NCI-H1092 (cell line): ENCODE results near the gene PRPF38B.
"Not testable (repeated sequence)": the region's sequence is repeated elsewhere in the genome, so short reads cannot be mapped to it uniquely, and the experiment has no call there.

ENCODE experiments used
- DNase-seq: peaks from one replicate; lab custom pipeline; 2025; lab: John Stamatoyannopoulos, UW

The PRPF38B gene

DNA sequence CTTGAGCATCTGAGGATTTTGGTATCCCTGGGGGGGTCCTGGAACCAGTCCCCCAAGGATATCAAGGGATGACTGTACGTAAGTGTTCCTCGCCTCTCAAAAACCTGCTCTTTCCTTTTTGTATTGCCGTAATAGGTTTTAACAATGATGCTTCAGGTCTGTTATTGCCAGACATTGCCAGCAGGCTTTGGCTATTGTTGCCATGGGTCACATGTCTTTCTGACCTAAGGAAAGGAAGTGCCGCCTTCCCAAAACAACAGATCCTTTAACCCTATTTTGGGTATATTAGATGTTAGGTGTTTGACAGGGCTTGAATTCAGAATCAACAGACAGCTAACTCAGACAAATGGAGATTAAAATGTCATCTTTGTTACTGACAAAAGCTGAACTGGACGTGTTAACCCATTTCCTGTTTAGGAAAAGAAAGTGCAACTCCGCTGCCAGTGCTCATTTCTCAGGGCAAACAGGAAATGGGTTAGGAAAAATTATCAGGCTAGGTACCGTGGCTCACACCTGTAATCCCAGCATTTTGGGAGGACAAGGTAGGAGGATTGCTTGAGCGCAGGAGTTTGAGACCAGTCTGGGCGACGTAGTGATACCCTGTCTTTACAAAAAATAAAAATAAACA lies 12.4 kb upstream of the PRPF38B start:
- DNase-seq = no peak

- DNase-seq = not testable (repeated sequence)
Measured at GRCh38 chr1:108681701-108682100, 10.4 kb upstream of the PRPF38B start.

- no peak for DNase-seq
Measured at GRCh38 chr1:108685529-108685928, 6.6 kb upstream of the PRPF38B start.

DNA sequence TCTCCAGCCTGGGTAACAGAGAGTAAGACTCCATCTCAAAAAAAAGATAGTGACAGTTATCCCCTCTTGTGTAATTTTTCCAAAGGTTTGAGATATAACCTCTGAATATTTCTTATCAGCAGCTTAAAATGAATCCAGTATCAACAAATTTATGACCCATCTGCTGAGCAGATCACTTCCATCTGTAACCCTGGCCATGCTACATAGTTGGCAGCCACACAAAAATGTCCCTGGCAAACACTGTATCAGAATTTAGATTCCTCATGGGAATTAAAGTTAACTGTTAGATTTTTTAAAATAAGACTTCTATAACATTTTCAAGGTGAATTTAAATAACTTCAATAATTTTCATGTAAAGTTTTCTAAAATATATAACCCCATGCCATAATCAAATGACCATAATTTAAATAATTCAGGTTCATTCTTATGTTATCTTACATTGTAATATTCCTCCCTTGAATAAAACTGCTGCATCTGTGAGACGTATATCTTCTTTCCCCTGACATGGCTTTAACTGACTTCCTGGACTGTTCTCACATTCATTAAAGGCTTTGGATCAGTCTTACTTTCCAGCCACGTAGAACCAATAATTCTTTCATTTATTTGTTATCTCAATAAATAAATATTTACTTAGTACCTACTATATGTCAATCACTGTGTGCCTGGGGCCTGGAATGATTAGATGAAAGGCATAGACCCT lies 5.3 kb upstream of the PRPF38B start:
- no peak for DNase-seq

DNA sequence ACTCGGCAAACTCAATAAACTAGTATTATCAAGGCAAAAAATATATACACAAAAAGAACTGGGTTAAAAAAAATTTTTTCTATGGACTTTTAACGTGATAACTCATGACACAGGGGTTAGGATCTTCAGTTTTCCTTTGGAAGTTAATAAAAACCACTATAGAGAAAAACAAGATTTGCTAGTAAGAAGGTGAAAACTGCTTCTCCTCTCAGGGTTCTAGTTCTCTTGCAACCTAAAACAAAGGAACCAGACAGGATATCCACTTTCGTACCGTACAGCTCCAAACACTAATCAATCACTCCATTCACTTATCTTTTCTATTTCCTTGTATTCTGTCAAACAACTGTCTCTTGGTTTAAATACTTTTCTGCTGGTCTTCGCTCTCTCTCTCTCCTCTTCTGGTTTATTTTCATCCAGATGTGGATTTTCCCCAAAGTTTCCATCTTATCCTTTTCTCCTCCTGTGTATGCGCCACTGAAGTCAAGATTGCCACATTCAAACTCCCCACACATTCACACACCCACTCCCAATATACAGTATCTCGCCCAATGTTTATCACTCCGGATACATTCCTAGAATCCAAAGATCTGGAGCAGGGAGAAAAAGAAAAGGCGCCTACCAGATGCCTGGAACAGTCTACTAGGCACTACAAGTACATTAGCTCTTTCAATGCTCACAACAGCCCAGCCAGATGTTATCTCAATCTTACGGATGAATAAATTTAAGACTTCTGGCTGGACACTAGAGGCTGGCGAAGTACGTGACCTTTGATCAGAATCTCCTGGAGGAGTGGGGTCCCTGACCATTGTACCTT lies 775 bp upstream of the PRPF38B start:
- DNase-seq = no peak

- DNase-seq = peak; percentile 34
Measured at GRCh38 chr1:108692724-108693655, 880 bp downstream of the PRPF38B start.

DNA sequence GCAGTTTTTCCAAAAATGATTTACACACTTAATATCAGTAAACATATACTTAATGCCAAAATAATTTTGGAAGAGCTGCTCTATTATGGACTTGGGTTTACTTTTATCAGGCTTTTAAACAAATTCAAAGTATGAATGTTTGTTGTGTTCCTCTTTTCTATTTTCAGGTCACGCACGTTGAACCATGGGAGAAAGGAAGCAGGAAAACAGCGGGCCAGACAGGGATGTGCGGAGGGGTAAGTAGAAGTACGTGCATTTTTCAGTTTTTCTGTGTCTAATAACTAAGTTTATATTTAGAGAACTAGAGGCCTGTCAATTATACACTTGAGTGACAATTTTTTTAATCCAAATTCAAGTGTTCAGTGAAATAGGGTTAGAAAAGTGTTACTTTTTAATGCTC lies 3.4 kb downstream of the PRPF38B start:
- no peak for DNase-seq

GRCh38 chr1:108699375-108700332 lies 7.5 kb downstream of the PRPF38B start:
- DNase-seq = no peak

DNA sequence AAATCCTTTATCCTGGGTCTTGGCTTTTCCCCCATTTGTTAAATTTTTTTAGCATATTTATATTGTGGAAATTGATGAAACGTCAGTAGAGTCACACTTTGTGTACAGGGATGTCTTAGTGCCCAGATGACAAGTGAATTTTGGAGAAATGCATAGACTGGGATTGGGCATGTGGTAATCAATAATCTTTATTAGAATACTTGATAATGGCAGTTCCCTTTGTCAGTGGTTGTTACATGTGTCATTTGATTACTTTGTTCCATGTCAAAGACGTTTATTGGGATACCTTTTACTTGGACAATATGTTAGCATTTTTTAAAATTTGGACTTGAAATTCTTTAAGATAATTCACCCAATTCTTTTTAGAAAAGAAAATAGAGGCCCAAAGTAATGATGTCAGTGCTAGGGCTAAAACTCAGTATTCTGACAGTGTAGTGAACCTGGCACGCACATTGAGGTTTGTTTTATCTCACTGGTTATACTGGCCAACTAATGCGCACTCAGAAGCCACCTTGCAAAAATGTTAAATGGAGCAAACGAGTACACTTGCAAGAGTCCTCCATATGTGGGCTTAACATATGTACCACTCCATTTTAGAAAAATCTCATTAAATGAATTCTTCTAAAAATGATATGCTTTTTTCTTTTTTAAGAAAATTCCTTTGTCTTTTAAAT lies 9.2 kb downstream of the PRPF38B start:
- no peak for DNase-seq

DNA sequence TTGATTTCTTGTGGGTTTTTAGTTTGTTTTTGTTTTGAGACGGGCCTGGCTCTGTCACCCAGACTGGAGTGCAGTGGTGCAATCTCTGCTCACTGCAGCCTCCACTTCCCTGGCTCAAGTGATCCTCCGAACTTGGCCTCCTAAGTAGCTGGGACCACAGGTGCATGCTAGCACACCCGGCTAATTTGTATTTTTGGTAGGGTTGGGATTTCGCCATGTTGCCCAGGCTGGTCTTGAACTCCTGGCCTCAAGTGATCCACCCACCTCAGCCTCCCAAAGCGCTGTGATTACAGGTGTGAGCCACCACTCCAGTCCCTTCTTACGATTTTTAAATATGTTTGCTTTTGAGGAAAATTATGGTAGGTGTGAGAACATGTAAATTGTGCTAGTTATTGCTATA lies 10.0 kb downstream of the PRPF38B start:
- DNase-seq = not testable (repeated sequence)

- DNase-seq = no peak
Measured at GRCh38 chr1:108703939-108704338, 11.8 kb downstream of the PRPF38B start.

DNA sequence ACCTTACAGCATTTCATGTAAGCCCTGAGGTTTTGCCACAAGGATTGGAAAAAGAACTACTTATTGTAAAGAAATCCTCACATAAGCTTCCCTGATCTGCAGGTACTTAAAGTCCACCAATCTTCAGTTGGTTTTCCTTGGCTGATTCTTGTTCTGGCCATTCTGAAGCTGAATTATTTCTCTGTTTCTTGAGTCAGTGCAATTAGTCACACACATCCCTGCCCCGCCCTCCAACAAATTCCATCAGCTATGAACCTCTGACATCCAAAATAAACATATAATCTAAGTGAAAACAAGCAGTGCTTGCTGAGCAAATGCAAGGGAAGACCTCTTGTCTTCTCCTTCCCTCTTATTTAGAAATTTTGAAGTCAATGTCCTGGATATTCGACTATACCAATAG lies 12.4 kb downstream of the PRPF38B start:
- DNase-seq = no peak

- DNase-seq = no peak
Measured at GRCh38 chr1:108706643-108707042, 14.5 kb downstream of the PRPF38B start.

DNA sequence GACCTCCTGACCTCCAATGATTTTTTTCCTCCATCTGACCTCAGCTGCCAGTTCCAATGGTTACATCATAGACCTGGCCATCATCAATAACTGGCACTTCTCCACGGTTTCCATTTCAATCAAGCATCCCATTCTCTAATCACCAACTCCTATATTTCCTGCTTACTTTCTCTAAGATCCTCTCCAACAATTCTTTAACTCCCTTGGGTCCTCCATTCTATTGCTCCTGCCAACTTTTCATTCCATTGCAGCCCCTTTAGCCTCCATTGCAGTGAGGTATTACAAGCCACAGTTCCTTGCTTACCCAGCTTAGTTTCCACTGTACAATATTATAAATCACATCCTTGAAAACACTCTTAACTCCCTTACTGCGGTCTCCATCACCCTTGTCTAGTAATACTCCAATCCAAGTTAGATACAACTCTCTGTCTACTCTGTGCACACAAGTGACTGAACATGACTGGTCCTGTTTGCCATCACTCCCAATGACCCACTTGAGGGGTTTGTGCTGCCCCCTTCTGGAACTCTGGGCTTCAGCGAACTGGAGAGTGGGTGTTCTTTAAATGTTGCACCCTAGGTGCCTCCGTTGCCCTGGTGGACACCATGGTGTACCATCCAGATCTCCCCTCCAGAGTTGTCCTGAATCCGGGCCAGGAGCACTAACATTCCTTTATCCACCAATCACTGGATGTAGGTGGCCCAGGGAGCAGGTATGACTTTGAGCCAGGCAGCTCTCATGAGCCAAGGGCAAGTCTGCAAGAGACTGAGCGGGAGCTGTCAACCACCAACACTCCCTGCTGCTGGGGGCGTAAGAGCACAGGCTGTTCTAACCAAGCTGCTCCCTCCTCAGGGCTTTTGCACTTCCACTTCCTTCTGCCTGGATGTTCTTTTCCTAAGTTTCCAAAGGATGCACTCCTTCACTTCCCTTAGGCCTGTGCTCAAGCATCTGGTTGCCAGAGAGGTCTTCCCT lies 16.9 kb downstream of the PRPF38B start:
- no peak for DNase-seq

DNA sequence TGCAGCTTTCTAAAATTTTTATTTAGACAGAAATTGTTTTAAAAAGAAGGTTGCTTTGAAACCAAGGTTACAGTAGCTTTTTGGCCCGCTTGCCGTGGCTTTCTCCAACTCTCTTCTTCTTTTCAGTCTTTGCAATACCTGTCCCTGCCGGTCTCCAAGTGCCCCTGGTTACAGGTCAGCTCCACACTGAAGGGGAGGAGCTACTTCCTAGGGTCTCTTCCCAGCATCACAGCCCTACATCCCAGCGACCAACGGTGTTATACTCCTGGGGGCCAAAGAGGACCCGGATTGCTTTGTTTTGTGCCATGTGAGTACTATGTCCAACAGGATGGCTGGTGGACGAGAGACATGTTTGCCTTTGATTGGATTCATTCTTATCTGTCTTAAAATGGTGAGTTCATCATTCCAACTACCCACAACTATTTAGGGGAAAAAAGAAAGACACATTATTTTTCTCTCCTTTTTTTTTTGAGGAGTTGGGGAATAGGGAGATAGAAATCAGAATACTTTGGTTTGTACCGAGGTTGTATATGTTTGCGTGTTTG lies 20.6 kb downstream of the PRPF38B start, which contains the start of gene FNDC7:
TSS of gene FNDC7 (plus strand) at position 303 of the 545 bp plus-strand sequence. CDS start at position 329, 26 bp downstream.
- no peak for DNase-seq

DNA sequence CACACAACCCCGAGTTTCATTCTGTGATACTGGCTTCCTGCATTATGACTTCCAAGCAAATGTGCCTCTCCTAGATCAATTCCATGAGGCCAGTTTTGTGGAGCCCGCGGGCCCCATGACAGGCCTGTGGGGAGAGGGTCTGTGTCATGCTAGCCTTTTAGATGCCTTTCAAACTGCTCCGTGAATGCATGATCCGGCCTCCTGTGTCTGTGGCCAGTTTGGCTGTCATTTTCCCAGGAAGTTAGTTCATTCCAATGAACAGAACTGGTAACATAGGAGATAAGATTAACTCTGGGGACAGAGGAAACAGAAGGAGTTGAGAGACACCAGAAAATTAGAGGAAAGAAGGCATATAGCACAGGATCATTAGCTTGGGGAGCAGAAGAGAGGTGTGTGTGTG lies 23.8 kb downstream of the PRPF38B start:
- no peak for DNase-seq

DNA sequence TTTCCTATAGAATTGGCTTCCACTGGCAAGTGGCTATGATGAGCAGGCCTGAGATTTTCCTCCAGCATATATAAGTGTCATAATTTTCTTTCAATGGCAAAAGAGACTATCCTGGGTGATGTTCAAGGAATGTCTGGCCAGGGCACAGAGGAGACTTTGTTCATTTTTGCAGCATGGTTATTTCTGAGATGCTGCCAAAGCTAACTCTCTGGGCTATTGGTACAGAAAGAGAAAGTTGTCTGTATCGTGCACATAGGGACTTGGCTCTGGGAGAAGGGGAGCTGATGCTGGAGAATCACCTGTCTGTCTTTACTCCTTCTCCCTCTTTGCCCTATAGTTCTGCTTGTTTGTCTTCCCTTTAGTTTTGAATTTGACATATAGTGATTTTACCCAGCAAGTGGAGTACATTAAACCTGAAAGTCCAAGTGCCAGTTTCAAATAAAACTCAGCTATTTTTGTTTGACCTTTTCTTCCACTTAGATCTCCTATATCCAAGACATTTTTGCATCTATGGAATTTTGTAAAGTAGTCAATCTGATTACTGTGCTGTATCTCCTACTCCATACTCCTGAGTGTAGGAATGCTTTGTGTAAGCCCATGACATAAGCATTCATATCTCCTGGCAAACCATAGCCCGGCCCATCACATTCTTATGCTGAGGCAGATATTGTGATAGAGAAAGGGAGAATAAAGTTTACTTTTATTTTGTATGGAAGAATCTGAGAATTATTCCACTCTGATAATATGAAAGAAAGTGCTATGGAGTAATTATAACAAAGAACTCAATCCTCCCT lies 24.5 kb downstream of the PRPF38B start:
- DNase-seq = no peak
